Ovary (tissue), 3 donors: ENCODE results near the gene HPCAL4.

Experiments used
- CTCF ChIP-seq, 3 donors: fragments of 450-650 bp in 2 of 3; fragments of 200-600 bp in 1 of 3; IDR thresholded peaks; one replicate each; pipeline versions ENCODE4 v1.5.1 to v1.8.0; 2016 to 2022; ENCODE audit warnings: antibody characterized with exemption in 3 of 3, mild to moderate bottlenecking in 1 of 3
- POLR2A ChIP-seq: fragments of 450-650 bp; IDR thresholded peaks from one replicate; pipeline ENCODE4 v1.6.1; 2017; ENCODE audit warnings: antibody characterized with exemption, mild to moderate bottlenecking, moderate library complexity
- donor health status: DM: no; HTN: no; CAD: no.

DNA sequence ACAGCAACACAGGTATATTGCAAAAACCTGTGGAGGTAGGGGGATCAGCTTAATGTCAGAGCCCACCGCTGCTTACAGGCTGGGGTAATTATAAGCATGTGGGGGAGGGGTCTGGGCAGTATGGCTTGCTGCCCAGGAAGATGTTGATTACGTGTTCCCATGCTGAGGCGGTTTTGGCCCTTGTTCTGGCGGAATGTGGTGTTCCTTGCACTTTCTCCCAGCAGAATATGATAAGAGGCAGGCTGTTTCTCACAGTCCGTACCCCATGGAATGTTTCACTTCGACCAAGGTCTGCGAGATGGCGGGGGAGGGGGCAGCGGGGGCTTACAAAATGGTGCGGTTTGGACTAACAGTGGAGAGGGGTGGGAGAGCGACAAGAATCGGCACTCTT lies 9.8 kb upstream of the HPCAL4 start:
- no peak for TF ChIP-seq POLR2A
- no peak for TF ChIP-seq CTCF (IDR thresholded peaks at IDR 0.05)
